Activated CD4-positive, alpha-beta T cell treated with anti-CD3 and anti-CD28 coated beads for 36 hours (primary cell): ENCODE results near the gene OR5D14. TPM values are rescaled to one million over a fixed set of nuclear protein-coding genes. Genes with fewer than 3 reads are reported as not detected.

Experiments
- ATAC-seq: fragments of 200-7000 bp; cut with Tn5 transposase; one replicate; pipeline ENCODE4 v1.10.0; 2021; ENCODE audit warnings: mild to moderate bottlenecking, moderate library complexity
- CTCF ChIA-PET: fragments of 350-600 bp; sonication (Branson Sonifier 250); formaldehyde crosslinking; loops from one replicate; lab custom pipeline; 2021; ENCODE audit warnings: antibody characterized with exemption; lab: Charles Lee
- POLR2A ChIA-PET: fragments of 350-600 bp; sonication (Branson Sonifier 250); formaldehyde crosslinking; loops from one replicate; lab custom pipeline; 2021; ENCODE audit warnings: antibody characterized with exemption, inconsistent platforms; lab: Charles Lee
- DNase-seq: peaks from one replicate; pipeline ENCODE4 v3.0.0-alpha.2; 2020
- H3K27ac Mint-ChIP-seq: one replicate; pipeline ENCODE4 v1.8.0; 2021; ENCODE audit warnings: mixed read lengths
- H3K27me3 Mint-ChIP-seq: one replicate; pipeline ENCODE4 v1.8.0; 2021; ENCODE audit warnings: mixed read lengths
- H3K36me3 Mint-ChIP-seq: one replicate; pipeline ENCODE4 v1.8.0; 2021; ENCODE audit warnings: low read depth, mixed read lengths
- H3K4me1 Mint-ChIP-seq: one replicate; pipeline ENCODE4 v1.8.0; 2021; ENCODE audit warnings: mixed read lengths
- H3K4me3 Mint-ChIP-seq: one replicate; pipeline ENCODE4 v1.8.0; 2021; ENCODE audit warnings: mild to moderate bottlenecking, moderate library complexity, mixed read lengths
- H3K9me3 Mint-ChIP-seq: one replicate; pipeline ENCODE4 v1.8.0; 2021; ENCODE audit warnings: low read depth, mixed read lengths
- intact Hi-C, 2 experiments: fragments of 100-400 bp; cut with DNase I in 1 of 2; cut with micrococcal nuclease in 1 of 2; formaldehyde crosslinking; loops; one replicate each; pipeline versions ENCODE4 v1.14.2 to v1.15.1; 2022 to 2024; cut with DNase I, micrococcal nuclease
- total RNA-seq, 2 experiments: library from RNA; stranded (reverse); gene quantifications; one replicate each; pipeline ENCODE4 v1.2.3, GENCODE V29; 2021

Gene OR5D14
- not detected for total RNA-seq

- peaks cover 17% of the 10 kb centered on the region for H3K9me3 Mint-ChIP-seq
- POLR2A ChIA-PET: no interaction called here
Measured at GRCh38 chr11:55795256-55795655, at the start of gene OR5D14. Gene OR5D14, plus strand, starts transcription at chr11:55795556. Its CDS starts 0 bp downstream, at chr11:55795556.

GRCh38 chr11:55773138-55773537, 22.2 kb upstream of the OR5D14 start, which contains the start of gene OR5D13:
Gene OR5D13, plus strand, starts transcription at chr11:55773438. Its CDS starts 0 bp downstream, at chr11:55773438.
- ChIA-PET CTCF (no interaction called here), POLR2A (no interaction called here)
- Mint-ChIP-seq H3K27ac (no peak within 1 kb of the TSS), H3K9me3 (peaks cover 16% of the 10 kb centered on the region), H3K27me3 (no peaks in the 10 kb centered on the region), H3K4me3 (no peak within 1 kb of the TSS), H3K36me3 (no peaks in the 10 kb centered on the region), H3K4me1 (no peaks in the 10 kb centered on the region)
- no peak for DNase-seq
- ATAC-seq: no peak
- intact Hi-C loops: loop anchor here in 1 of 2 experiments (10.0 kb wide), 1 partner anchor 832 kb away; no protein-coding TSS in a partner anchor

More at GRCh38 chr11:55795256-55795655, at the start of gene OR5D14:
- Mint-ChIP-seq H3K4me3 (no peak within 1 kb of the TSS), H3K27ac (no peak within 1 kb of the TSS), H3K36me3 (no peaks in the 10 kb centered on the region), H3K4me1 (no peaks in the 10 kb centered on the region), H3K27me3 (no peaks in the 10 kb centered on the region)
- ATAC-seq (no peak), DNase-seq (no peak)
- intact Hi-C loops: loop anchor here in 1 of 2 experiments (10.0 kb wide), 1 partner anchor 60 kb away; no protein-coding TSS in a partner anchor
- CTCF ChIA-PET: no interaction called here

GRCh38 chr11:55791606-55792005, 3.8 kb upstream of the OR5D14 start:
- Mint-ChIP-seq H3K27ac (no peak overlapping the region), H3K4me1 (no peaks in the 10 kb centered on the region), H3K4me3 (no peak overlapping the region), H3K27me3 (no peaks in the 10 kb centered on the region), H3K36me3 (no peaks in the 10 kb centered on the region), H3K9me3 (peaks cover 13% of the 10 kb centered on the region)
- POLR2A ChIA-PET: no interaction called here
- CTCF ChIA-PET: interaction anchor here (0.5 kb wide), 1 partner anchor 44 kb away, joined by 3 read pairs; no protein-coding TSS in a partner anchor
- ATAC-seq: no peak
- intact Hi-C loops: loop anchor here in 1 of 2 experiments (10.0 kb wide), 1 partner anchor 57 kb away; no protein-coding TSS in a partner anchor
- DNase-seq: no peak

GRCh38 chr11:55793321-55793720, 2.0 kb upstream of the OR5D14 start:
- intact Hi-C loops: loop anchor here in 1 of 2 experiments (10.0 kb wide), 1 partner anchor 59 kb away; no protein-coding TSS in a partner anchor
- Mint-ChIP-seq H3K4me1 (no peaks in the 10 kb centered on the region), H3K27ac (no peak overlapping the region), H3K27me3 (no peaks in the 10 kb centered on the region), H3K9me3 (peaks cover 8% of the 10 kb centered on the region), H3K36me3 (no peaks in the 10 kb centered on the region), H3K4me3 (no peak overlapping the region)
- POLR2A ChIA-PET: no interaction called here
- CTCF ChIA-PET: no interaction called here
- ATAC-seq (no peak), DNase-seq (no peak)

- peaks cover 4% of the 10 kb centered on the region for H3K36me3 Mint-ChIP-seq
- DNase-seq (no peak), ATAC-seq (no peak)
- CTCF ChIA-PET: no interaction called here
- H3K27me3 Mint-ChIP-seq: no peaks in the 10 kb centered on the region
- H3K9me3 Mint-ChIP-seq: peaks cover 29% of the 10 kb centered on the region
- H3K4me3 Mint-ChIP-seq: no peak overlapping the region
- no peak overlapping the region for H3K27ac Mint-ChIP-seq
- POLR2A ChIA-PET: no interaction called here
- no peaks in the 10 kb centered on the region for H3K4me1 Mint-ChIP-seq
- intact Hi-C loops: no loop called here
Measured at GRCh38 chr11:55806248-55806647, 10.9 kb downstream of the OR5D14 start.

GRCh38 chr11:55811067-55811466, 15.7 kb downstream of the OR5D14 start, which contains the start of gene OR5L1:
Gene OR5L1, plus strand, starts transcription at chr11:55811367. Its CDS starts 100 bp downstream, at chr11:55811467.
- H3K9me3 Mint-ChIP-seq: peaks cover 25% of the 10 kb centered on the region
- ChIA-PET CTCF (no interaction called here), POLR2A (no interaction called here)
- no peaks in the 10 kb centered on the region for H3K4me1 Mint-ChIP-seq
- no peak within 1 kb of the TSS for H3K27ac Mint-ChIP-seq
- ATAC-seq (no peak), DNase-seq (no peak)
- intact Hi-C loops: no loop called here
- H3K27me3 Mint-ChIP-seq: no peaks in the 10 kb centered on the region
- H3K4me3 Mint-ChIP-seq: no peak within 1 kb of the TSS
- peaks cover 4% of the 10 kb centered on the region for H3K36me3 Mint-ChIP-seq

GRCh38 chr11:55819330-55819729, 24.0 kb downstream of the OR5D14 start, which contains the start of gene OR5D18:
Gene OR5D18, plus strand, starts transcription at chr11:55819630. Its CDS starts 0 bp downstream, at chr11:55819630.
- Mint-ChIP-seq H3K36me3 (no peaks in the 10 kb centered on the region), H3K9me3 (peaks cover 16% of the 10 kb centered on the region), H3K4me3 (no peak within 1 kb of the TSS), H3K4me1 (no peaks in the 10 kb centered on the region), H3K27ac (no peak within 1 kb of the TSS), H3K27me3 (no peaks in the 10 kb centered on the region)
- ChIA-PET CTCF (no interaction called here), POLR2A (no interaction called here)
- no peak for DNase-seq
- ATAC-seq: no peak
- intact Hi-C loops: no loop called here

GRCh38 chr11:55826919-55827318, 31.6 kb downstream of the OR5D14 start, which contains the start of gene OR5L2:
Gene OR5L2, plus strand, starts transcription at chr11:55827219. Its CDS starts 0 bp downstream, at chr11:55827219.
- no peaks in the 10 kb centered on the region for H3K36me3 Mint-ChIP-seq
- no peak for ATAC-seq
- peaks cover 6% of the 10 kb centered on the region for H3K9me3 Mint-ChIP-seq
- POLR2A ChIA-PET: no interaction called here
- no peak for DNase-seq
- CTCF ChIA-PET: interaction anchor here (0.8 kb wide), 1 partner anchor 9 kb away, joined by 5 read pairs; no protein-coding TSS in a partner anchor
- intact Hi-C loops: no loop called here
- H3K4me3 Mint-ChIP-seq: no peak within 1 kb of the TSS
- H3K27me3 Mint-ChIP-seq: no peaks in the 10 kb centered on the region
- no peaks in the 10 kb centered on the region for H3K4me1 Mint-ChIP-seq
- no peak within 1 kb of the TSS for H3K27ac Mint-ChIP-seq

GRCh38 chr11:55838452-55838851, 43.1 kb downstream of the OR5D14 start, which contains the start of gene OR5D16:
Gene OR5D16, plus strand, starts transcription at chr11:55838752. Its CDS starts 0 bp downstream, at chr11:55838752.
- Mint-ChIP-seq H3K9me3 (peaks cover 14% of the 10 kb centered on the region), H3K36me3 (peaks cover 4% of the 10 kb centered on the region), H3K4me3 (no peak within 1 kb of the TSS), H3K27ac (no peak within 1 kb of the TSS), H3K27me3 (no peaks in the 10 kb centered on the region), H3K4me1 (no peaks in the 10 kb centered on the region)
- ChIA-PET POLR2A (no interaction called here), CTCF (no interaction called here)
- ATAC-seq (no peak), DNase-seq (no peak)
- intact Hi-C loops: loop anchor here in 1 of 2 experiments (10.0 kb wide), 1 partner anchor 124 kb away; no protein-coding TSS in a partner anchor

Other genes starting within 250 kb of the OR5D14 start
- gene OR4C15, start 241.1 kb upstream of the OR5D14 start, total RNA-seq: not detected
- gene OR4C16, start 223.4 kb upstream of the OR5D14 start, total RNA-seq: not detected
- not detected for gene OR4C11, start 187.9 kb upstream of the OR5D14 start, total RNA-seq
- not detected for gene OR4P4, start 160.4 kb upstream of the OR5D14 start, total RNA-seq
- gene OR4S2, start 147.2 kb upstream of the OR5D14 start, total RNA-seq: not detected
- gene OR4C6, start 133.4 kb upstream of the OR5D14 start, total RNA-seq: not detected
- gene OR5D13, start 22.1 kb upstream of the OR5D14 start, total RNA-seq: not detected
- gene OR5L1, start 15.8 kb downstream of the OR5D14 start, total RNA-seq: not detected
- gene OR5D18, start 24.1 kb downstream of the OR5D14 start, total RNA-seq: not detected
- gene OR5L2, start 31.7 kb downstream of the OR5D14 start, total RNA-seq: not detected
- not detected for gene OR5D16, start 43.2 kb downstream of the OR5D14 start, total RNA-seq
- not detected for gene TRIM51, start 87.7 kb downstream of the OR5D14 start, total RNA-seq
- gene OR5W2, start 119.0 kb downstream of the OR5D14 start, total RNA-seq: not detected
- gene OR5I1, start 140.8 kb downstream of the OR5D14 start, total RNA-seq: not detected
- not detected for gene OR10AG1, start 174.4 kb downstream of the OR5D14 start, total RNA-seq
- not detected for gene OR5F1, start 199.1 kb downstream of the OR5D14 start, total RNA-seq
- not detected for gene OR5AS1, start 232.1 kb downstream of the OR5D14 start, total RNA-seq